Inflammatory macrophage treated with lipopolysaccharide for 4 hours (primary cell): ENCODE data around the gene IL24.

Source experiments
- DNase-seq: peaks from one replicate; pipeline ENCODE4 v3.0.0-alpha.2; 2020

IL24 gene

GRCh38 chr1:206929524-206929923 lies 32.3 kb downstream of the IL24 start:
- no peak for DNase-seq

- DNase-seq: peak; percentile 85
Measured at GRCh38 chr1:206930210-206930798, 33.1 kb downstream of the IL24 start.

GRCh38 chr1:206931709-206932108 lies 34.5 kb downstream of the IL24 start:
- no peak for DNase-seq

- DNase-seq: peak; percentile 84
Measured at GRCh38 chr1:206932177-206932576, 34.9 kb downstream of the IL24 start.

GRCh38 chr1:206933333-206933945 lies 36.2 kb downstream of the IL24 start:
- peak; percentile 75 for DNase-seq

- DNase-seq: peak; percentile 72
Measured at GRCh38 chr1:206935491-206936067, 38.3 kb downstream of the IL24 start.

GRCh38 chr1:206937425-206937824 lies 40.2 kb downstream of the IL24 start:
- no peak for DNase-seq

GRCh38 chr1:206939131-206939530 lies 41.9 kb downstream of the IL24 start:
- DNase-seq: no peak

GRCh38 chr1:206939841-206940587 lies 42.8 kb downstream of the IL24 start:
- no peak for DNase-seq

- no peak for DNase-seq
Measured at GRCh38 chr1:206940588-206940936, 43.3 kb downstream of the IL24 start.

- no peak for DNase-seq
Measured at GRCh38 chr1:206941766-206942418, 44.6 kb downstream of the IL24 start.

- DNase-seq: no peak
Measured at GRCh38 chr1:206944703-206945102, 47.5 kb downstream of the IL24 start.

- DNase-seq: no peak
Measured at GRCh38 chr1:206945779-206946178, 48.5 kb downstream of the IL24 start.

- DNase-seq: no peak
Measured at GRCh38 chr1:206946261-206946660, 49.0 kb downstream of the IL24 start, which contains the start of gene PIGR. Gene PIGR, minus strand, starts transcription at chr1:206946466. Its CDS starts 5,935 bp downstream, at chr1:206940531.

- peak; percentile 27 for DNase-seq
Measured at GRCh38 chr1:206947255-206947654, 50.0 kb downstream of the IL24 start.

GRCh38 chr1:206949208-206949607 lies 52.0 kb downstream of the IL24 start:
- peak; percentile 74 for DNase-seq

GRCh38 chr1:206949641-206950040 lies 52.4 kb downstream of the IL24 start:
- DNase-seq: no peak

GRCh38 chr1:206951318-206952100 lies 54.3 kb downstream of the IL24 start:
- DNase-seq: no peak

- DNase-seq: peak; percentile 85
Measured at GRCh38 chr1:206952171-206952570, 54.9 kb downstream of the IL24 start.

GRCh38 chr1:206953126-206953525 lies 55.9 kb downstream of the IL24 start:
- DNase-seq: no peak

GRCh38 chr1:206953626-206954025 lies 56.4 kb downstream of the IL24 start:
- no peak for DNase-seq
